Activated CD4-positive, alpha-beta T cell treated with anti-CD3 and anti-CD28 coated beads, Interleukin-2, amount 50 U/mL, for 48 hours (primary cell): Measurements from ENCODE around the gene CTRL.
"Not testable (repeated sequence)": the region's sequence is repeated elsewhere in the genome, so short reads cannot be mapped to it uniquely, and the experiment has no call there.

Experiments
- DNase-seq, 2 experiments: peaks; one replicate each; pipeline ENCODE4 v3.0.0-alpha.2; 2020

Gene CTRL

DNA sequence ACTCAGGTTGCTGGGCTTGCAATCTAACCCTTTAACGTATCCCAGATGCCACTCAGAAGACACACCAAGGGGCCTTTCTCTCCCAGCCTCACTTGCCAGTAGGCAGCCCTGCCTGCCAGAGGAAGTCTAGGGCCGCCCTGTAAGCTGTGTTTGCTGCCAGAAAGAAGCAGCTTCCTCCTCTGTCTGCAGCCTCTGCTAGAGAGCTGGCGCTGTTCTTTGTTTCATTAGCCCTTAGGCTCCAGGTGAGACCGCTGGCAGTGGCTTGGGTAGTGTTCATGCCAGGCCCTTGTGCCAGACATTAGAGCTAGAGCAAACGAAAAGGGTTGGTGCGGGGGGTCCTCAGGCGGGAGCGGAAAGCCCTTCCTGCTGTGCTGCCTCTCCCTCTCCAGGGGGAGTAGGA, 8.9 kb downstream of the CTRL start:
- DNase-seq = no peak

DNA sequence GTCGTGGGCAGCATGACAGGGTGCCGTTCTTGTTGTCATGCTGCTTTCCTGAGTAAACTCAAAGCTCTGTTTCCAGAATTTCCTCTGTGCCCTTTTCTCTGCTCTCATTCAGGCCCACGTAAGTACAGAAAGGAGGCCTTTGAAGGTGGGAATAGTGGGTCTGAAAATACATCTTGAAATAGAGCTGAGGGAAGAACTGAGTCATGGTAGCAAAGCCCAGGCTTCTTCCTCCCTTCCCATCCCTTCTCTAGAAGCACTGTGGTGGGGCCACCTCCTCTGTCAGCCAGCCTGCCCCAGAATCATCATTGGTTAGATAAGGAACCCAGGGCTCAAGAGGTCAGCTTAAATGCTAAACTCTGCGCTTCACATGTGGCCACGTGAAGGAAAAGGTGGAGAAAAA, 9.4 kb downstream of the CTRL start:
- DNase-seq = no peak

DNA sequence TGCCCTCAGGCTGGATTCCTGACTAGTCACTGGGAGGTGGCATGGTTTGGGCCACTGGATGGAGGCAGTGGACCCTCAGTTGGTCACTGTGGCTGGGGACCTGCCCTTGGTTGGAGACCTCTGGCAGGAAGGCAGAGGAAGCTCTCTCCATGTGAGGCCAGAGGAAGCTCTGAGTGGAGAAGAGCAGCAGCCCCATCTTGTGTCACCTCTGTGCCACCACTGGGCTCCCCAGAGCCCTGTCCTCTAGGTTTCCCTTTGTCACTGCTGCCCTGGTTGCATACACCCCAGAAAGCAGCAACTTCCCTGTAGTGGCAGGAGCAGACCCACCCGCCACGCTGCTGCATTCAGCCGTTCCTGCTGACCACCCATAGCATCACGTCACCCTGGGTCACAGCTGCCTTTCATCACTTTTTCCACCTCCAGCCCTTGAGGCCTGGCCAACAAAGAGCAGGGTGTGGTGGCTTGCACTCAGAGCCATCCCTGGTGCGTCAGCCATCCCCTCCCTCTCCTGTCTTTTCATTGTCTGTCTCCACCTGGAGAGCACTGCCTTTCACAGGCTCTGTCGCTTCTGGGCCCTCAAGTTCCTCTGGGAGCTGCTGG, 11.9 kb downstream of the CTRL start:
- DNase-seq = no peak

DNA sequence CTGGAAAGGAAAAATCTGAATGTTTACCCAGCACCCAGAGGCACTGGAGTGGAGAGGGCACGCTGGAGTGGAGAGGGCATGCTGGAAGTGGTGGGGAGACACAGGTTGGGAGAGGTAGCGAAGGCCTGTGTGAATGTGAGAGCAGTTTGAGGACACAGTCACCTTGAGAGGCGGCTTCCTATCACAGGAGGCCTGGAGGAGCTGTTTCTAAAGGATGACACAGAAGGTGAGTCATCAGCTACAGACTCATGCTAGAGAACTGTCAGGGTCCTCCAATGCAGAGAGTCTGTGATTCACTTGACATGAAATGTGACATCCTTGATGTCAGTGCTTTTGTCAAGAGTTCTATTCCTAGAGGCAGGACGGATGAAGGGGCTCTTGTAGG, 13.8 kb downstream of the CTRL start:
- peak; percentile 50 to 62 for DNase-seq

DNA sequence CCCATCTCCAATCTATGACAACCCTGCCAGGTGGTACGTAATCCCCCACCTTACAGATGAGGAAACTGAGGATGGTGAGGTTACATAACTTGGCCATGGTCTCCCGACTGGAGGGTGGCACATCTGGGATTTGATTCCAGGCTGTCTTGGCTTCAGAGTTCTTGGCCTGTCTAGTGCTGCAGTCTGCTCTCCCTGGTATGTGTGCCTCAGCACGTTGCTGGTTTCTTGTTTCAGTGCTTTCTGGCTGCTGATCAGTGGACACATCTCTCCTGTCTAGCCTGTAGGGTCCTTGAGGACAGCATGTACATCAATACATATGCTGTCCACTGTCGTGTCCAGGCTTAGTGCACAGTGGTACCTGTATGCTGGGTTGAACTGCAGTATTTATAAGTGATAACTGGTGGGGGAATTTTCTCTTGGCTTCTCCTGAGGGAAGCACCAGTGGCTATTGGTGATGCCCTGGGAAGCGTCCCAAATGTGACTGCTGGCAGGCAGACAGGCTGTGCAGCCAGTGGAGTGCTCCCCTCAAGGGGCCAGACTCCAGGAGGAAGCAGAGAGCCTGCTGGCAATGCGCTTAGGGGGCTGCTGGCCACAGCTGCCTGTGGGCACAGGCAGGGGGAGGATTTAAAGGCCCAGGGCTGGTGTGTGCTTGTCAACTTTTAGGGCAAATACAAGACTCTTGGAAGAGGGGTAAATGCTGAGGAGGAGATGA, 14.4 kb downstream of the CTRL start:
- no peak for DNase-seq

DNA sequence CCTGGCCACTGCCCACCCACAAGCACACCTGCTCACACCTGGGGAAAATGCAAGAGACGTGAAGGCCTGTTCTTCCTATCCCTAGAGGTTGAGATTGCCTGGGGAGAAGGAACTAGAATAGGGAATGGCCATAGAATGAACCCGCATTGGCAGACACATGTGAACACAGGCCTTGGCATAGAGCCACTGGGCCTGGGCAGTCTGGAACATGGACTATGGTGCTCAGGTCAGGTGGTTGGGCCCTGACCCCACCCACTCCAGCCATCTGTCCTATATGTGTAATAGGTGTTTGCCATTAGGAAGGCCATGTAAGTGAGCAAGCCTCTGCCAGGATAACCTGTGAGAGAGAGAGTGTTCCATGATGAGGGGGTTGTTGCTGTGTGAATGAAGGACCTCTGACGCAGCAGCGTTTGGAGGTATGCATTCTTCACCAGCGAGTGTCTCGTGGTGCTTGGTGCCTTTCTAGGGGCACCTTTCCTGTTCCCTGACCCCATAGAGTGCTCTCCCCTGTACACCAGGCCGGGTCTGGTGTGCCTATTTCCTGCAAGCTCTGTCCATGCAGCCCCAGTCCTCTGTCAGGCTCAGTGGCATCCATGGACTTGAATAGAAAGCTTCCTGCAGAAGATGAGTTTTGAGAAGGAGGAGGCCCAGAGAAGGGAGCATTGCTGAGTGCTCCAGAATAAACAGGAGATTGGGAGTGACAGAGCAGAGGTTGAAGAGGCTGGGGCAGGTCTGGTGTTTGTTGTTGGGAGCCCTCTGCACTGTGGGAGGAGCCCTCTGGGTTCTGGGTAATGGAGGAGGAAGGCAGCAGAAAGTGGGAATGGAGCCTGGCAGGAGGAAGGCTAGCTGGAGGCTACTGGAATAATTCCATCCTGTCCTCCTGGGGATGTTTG, 15.6 kb downstream of the CTRL start:
- no peak for DNase-seq

DNA sequence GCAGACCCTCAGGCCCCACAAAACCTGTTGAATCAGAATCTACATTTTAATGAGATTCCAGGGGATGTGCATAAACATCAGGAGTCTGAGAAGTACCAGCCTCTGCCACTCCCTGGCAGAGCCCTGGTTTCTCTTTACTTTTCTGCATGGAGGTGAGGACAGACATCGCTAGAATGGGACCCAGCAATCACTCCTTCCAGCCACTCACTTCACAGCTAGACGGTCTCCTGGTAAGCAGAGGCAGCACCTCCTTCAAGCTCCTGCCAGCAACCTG, 16.2 kb downstream of the CTRL start:
- not testable (repeated sequence) for DNase-seq

DNA sequence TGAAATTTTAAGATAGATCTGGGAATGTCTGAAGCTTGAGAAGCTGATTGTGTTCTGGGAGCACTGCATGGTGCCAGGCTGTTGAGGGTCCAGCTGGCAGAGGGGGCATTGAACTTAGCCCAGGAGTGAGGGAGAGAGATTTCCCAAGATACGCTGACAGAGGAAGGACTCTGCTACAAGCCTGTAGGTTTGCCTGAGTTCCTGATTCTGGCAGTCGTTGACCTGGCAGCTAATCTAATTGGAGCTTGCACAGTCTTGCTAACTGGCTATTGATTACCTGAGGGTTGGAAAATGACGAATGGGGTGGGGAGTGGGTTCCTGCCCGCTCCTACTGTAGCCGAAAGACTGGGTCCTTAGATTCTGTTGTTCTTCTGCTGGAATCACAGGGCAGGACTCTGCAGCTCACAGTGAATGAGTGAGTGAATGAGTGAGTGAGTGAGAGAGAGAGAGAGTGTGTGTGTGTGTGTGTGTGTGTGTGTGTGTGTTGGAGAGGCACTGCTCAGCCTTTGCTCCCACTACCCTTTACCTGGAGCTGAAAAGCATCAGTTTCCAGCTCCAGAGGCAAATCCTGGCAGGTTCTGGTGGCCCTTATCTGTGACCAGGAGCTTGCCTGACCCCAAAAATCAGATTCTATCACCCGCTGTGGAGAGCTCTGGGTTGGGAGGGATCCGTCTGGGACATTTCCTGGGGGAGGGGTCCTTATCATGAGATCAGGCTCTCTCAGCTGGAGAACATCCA, 16.7 kb downstream of the CTRL start:
- no peak for DNase-seq

DNA sequence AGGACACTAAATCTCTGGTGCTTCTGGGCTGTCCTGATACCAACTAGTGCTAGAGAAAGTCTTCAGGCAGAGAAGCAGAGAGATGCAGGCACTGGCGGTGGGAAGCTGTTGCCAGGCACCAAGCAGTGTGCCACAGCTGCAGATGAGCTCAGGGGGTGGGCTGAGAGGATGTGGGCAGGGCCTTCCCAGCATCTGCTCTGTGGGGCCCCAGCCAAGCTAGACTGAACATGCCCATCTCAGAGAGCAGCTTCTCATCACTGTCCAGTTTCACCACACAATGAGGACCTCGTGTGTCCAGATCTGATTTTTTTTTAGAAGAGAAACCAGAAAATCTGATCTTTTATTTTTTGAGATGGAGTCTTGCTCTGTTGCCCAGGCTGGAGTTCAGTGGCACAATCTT, 21.5 kb downstream of the CTRL start:
- no peak for DNase-seq

DNA sequence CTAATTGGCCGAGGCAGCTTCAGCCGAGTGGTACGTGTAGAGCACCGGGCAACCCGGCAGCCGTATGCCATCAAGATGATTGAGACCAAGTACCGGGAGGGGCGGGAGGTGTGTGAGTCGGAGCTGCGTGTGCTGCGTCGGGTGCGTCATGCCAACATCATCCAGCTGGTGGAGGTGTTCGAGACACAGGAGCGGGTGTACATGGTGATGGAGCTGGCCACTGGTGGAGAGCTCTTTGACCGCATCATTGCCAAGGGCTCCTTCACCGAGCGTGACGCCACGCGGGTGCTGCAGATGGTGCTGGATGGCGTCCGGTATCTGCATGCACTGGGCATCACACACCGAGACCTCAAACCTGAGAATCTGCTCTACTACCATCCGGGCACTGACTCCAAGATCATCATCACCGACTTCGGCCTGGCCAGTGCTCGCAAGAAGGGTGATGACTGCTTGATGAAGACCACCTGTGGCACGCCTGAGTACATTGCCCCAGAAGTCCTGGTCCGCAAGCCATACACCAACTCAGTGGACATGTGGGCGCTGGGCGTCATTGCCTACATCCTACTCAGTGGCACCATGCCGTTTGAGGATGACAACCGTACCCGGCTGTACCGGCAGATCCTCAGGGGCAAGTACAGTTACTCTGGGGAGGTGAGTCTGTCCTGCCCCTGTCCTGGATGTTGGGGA, 22.5 kb downstream of the CTRL start:
- DNase-seq = no peak

DNA sequence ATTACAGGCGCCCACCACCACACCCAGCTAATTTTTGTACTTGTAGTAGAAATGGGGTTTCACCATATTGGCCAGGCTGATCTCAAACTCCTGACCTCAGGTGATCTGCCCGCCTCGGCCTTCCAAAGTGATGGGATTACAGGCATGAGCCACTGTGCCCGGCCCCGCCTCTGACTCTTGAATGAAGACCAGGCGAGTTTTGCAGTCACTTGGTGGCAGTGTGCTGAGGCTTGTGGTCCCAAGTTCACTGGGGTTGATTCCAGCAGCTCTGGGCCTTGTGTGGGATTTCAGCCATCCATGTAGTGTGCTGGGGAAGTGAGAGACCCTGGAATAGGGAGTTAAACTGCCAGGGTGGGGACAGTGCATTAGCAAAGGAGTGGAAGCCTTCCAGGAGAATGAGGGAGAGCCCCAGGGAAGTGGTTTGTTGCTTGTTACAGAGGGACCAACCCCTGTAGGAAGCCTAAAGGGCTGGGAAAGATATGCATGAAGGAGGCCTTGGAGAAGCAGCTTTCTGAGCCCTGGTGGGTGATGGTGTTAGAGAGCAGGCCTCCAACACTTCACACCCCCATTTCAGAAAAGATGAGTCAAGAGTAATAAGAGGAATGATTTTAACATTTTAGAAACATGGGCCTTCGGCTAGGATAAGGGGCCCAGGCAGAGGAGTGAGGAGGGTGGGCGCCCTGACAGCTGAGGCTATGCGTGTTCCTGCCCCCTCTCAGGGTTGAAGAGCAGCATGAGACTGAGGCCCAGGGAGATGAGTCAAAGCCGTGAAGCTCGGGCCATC, 24.1 kb downstream of the CTRL start:
- DNase-seq = no peak

DNA sequence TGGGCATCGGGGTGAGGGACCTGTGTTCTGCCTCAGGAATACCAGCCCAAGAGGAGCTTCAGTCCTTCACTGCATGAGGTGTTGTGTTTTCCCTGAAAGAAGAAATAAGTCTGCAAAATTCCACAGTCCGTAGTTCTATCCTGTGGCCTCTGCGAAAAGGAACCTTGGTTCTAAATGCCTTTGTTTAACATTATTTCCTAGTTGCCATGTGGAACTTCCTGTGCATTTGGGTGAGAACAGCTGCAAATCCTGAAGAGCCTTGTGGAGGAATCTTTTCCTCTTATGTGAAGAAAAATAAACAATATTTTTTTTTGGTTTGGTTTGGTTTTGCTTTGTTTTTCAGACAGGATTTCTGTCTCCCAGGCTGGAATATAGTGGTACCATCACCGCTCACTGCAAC, 28.8 kb downstream of the CTRL start:
- no peak for DNase-seq

DNA sequence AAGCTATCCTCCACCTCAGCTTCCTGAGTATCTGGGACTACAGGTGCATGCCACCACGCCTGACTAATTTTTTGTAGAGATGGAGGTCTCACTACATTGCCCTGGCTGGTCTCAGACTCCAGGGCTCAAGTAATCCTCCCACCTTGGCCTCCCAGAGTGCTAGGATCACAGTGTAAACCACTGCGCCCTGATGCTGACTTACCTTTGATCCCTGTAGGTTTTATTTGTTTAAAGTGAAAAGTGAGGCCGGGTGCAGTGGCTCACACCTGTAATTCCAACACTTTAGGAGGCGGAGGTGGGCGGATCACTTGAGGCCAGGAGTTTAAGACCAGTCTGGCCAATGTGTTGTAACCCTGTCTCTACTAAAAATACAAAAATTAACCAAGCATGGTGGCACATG, 29.9 kb downstream of the CTRL start:
- DNase-seq = no peak

DNA sequence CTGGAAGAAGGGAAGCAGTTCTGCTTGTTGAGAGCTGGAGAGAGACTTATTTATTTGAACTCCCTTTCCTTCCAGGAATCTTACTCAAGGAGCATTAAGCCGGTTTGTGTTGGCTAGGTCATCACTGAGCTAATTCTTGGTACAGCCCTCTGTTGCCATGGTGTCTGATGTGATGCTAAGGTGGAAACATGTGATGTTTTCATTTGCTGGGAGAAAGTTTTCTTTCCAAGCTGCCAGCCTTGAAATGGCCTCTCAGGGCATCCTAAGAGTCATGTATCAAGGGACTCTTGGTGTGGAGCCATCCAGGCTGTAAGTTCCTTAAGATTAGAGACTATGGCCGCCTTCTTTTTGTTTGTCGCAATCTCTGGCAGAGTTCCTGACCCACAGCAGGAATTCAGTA, 34.4 kb downstream of the CTRL start:
- DNase-seq = no peak

DNA sequence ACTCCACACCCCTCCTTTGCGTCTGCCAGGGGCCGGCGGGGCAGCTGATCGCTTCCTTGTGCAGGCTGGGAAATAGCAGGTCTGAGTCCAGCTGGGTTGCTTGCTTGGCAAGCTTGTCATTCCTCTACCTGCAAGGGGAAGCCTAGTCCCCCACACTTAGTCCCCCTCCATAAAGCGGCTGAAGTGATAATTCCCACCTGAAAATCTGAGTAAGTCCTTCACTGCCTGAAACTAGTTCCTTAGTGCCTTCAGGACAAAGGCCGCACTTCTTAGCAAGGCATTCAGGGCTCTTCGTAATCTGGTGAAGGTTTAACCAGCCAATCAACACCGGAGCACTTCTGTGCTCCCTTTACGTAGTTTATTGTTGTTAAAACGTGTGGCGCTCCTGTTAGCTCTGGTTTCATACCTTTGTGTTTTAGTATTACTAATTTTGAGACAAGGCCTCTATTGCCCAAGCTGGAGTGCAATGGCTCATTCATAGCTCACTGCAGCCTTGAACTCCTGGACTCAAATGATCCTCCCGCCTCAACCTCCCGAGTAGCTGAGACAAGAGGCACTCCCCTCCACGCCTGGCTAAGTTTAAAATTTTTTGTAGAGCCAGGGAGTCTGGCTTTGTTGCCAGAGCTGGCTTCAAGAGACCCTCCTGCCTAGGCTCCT, 37.8 kb downstream of the CTRL start:
- no peak for DNase-seq

DNA sequence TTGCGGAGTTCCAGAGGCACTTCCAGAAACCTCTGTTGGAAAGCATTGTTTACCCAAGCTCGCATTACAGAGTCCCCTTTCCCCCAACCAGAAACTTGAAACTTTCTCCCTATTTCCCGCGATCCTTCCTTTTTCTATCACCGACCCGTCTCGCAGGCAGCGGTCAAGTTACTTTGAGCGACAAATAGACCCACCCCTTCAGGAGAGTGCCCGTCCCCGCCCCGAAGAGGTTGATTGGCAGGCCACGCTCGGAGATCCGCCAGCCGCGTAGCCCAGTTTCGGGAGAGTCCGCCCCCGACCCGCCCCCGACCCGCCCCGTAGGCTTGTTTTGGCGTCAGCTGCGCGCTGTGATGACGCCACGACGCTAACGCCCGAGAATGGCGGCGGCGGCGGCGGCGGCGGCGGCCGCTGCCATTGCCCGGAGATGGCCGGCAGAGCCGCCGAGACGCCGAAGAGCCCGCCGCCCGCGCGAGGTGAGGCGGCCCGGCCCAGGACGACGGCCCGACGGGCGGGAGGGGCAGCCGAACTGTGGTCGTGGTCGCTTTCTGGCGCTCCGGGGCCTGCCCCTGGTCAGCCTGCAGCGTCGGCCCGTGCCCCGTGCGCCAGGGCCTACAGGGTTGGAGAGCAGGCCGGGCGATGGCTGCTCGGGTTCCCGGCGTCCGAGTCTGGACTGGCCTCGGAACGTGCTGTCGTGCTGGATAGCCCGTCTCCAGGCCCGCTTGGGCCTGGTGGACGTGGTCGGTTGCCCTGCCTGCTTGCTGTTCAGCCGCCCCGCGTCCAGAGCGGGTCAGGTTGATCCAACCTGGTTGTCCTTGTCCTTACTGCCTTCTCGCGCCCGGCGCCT, 38.5 kb downstream of the CTRL start, which contains the start of gene PSKH1:
PSKH1 (plus strand) TSS at position 356 of the 844 bp plus-strand sequence. CDS start 15,496 bp downstream, outside the sequence.
- DNase-seq = peak; percentile 97

DNA sequence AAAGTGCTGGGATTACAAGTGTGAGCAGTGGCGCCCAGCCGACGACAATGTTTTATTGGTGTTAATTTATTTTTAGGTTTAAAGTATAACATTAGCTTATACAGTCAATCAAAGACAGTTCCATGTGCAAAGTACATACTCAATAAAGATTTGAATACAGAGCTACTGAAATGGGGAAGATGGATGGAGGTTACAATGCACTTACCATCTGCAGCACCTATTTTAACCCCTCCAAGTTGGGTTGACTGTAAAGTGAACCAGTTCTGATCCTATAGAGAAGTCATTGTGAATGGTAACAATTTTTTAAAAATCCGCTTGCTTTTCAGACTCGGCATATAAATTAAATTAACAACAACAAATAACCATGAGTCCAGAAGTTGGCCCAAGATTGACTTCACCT, 39.3 kb downstream of the CTRL start:
- no peak for DNase-seq

DNA sequence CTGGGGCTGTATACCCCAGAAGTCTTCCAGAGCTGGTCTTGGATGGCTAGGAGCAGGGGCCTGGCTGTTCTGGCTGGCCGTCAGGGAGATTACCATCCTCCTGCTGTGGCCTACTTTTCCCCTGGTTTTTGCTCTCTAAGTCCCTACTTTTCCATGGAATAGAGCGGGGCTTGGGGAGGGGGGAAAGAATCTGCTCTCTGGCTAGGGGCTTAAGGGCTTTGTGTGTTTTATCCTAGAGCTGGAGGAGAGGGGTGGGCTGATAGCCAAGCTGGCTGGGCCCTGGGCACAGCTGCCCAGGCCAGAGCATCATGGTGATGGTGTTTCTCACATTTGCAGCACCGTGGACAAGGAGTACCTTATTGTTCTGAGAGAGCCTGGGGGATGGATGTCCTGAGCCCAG, 43.3 kb downstream of the CTRL start:
- DNase-seq = no peak

DNA sequence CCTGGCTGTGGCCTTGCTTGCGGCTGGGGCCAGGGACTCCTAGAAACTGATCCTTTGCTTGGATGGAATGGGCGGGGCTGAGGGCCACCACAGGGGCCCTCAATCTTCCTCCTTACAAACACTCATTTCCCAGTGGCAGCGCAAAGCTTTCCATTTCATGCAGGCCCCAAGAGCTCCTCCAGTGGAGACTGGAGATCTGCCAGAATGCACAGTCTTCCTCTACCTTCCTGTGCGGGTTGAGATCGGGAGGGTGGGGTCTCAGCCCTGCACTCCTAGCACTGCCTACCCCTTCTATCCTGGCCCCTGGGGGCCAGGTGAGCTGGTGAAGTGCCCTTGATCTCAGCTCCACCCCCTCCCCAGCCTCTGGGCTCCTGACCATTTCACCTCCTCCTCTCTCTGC, 45.3 kb downstream of the CTRL start:
- DNase-seq = no peak

DNA sequence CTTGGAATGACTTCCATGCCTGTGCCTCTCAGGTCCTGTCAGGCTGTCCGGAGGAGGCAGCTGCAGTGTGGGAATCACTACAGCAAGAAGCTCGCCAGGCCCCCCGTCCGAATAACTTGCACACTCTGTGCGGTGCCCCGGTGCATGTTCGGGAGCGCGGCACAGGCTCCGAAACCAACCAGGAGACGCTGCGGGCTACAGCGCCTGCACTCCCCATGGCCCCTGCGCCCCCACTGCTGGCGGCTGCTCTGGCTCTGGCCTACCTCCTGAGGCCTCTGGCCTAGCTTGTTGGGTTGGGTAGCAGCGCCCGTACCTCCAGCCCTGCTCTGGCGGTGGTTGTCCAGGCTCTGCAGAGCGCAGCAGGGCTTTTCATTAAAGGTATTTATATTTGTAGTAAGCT, 45.7 kb downstream of the CTRL start:
- no peak for DNase-seq

DNA sequence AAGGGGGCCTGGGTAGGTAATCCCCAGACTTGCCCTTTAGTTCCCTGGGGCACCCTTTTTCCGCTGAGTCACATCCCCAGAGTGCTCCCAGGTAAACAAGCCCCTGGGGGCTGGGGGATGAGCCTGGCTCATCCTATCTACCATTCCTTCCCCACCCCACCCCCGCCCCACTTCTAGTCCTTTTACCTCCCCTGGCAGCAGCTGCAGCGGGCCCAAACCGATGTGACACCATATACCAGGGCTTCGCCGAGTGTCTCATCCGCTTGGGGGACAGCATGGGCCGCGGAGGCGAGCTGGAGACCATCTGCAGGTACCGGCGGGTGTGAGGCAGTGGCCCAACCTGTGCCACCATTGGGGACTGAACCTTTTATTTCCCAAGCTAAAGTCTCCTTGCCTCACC, 46.1 kb downstream of the CTRL start:
- DNase-seq = no peak
